Activated CD4-positive, alpha-beta memory T cell treated with anti-CD3 and anti-CD28 coated beads, Interleukin-2, amount 10 ng/mL, durations not matched to agents 7 days and 5 days (primary cell): ENCODE results near the gene LDLRAD3. TPM values are rescaled to one million over a fixed set of nuclear protein-coding genes. Genes with fewer than 3 reads are reported as not detected.

ENCODE experiments used
- CTCF ChIA-PET: fragments of 350-600 bp; sonication (Branson Sonifier 250); formaldehyde crosslinking; loops from one replicate; lab custom pipeline; 2021; ENCODE audit warnings: antibody characterized with exemption, inconsistent platforms; lab: Charles Lee
- POLR2A ChIA-PET: fragments of 350-600 bp; sonication (Branson Sonifier 250); formaldehyde crosslinking; loops from one replicate; lab custom pipeline; 2021; ENCODE audit warnings: antibody characterized with exemption; lab: Charles Lee
- DNase-seq: peaks from one replicate; pipeline ENCODE4 v3.0.0-alpha.2; 2020
- H3K27ac Mint-ChIP-seq: one replicate; pipeline ENCODE4 v1.8.0; 2021; ENCODE audit warnings: mild to moderate bottlenecking, mixed read lengths
- H3K27me3 Mint-ChIP-seq: one replicate; pipeline ENCODE4 v1.8.0; 2021; ENCODE audit warnings: mixed read lengths
- H3K36me3 Mint-ChIP-seq: one replicate; pipeline ENCODE4 v1.8.0; 2021; ENCODE audit warnings: low read depth, mixed read lengths
- H3K4me1 Mint-ChIP-seq: one replicate; pipeline ENCODE4 v1.8.0; 2021; ENCODE audit warnings: mixed read lengths
- H3K4me3 Mint-ChIP-seq: one replicate; pipeline ENCODE4 v1.8.0; 2021; ENCODE audit warnings: mild to moderate bottlenecking, mixed read lengths
- H3K9me3 Mint-ChIP-seq: one replicate; pipeline ENCODE4 v1.8.0; 2021; ENCODE audit warnings: mixed read lengths
- total RNA-seq, 2 experiments: library from RNA; stranded (reverse); gene quantifications; one replicate each; pipeline ENCODE4 v1.2.3, GENCODE V29; 2021

The LDLRAD3 gene
- total RNA-seq, 2 experiments from 2014 or later: not detected

GRCh38 chr11:35932681-35933319 lies 11.1 kb upstream of the LDLRAD3 start:
- Mint-ChIP-seq H3K27ac (no peak overlapping the region), H3K4me1 (no peaks in the 10 kb centered on the region), H3K27me3 (peaks cover 9% of the 10 kb centered on the region), H3K36me3 (no peaks in the 10 kb centered on the region), H3K4me3 (no peak overlapping the region), H3K9me3 (no peaks in the 10 kb centered on the region)
- POLR2A ChIA-PET: no interaction called here
- CTCF ChIA-PET: no interaction called here
- DNase-seq: no peak

- no peaks in the 10 kb centered on the region for H3K9me3 Mint-ChIP-seq
- DNase-seq: no peak
- H3K36me3 Mint-ChIP-seq: no peaks in the 10 kb centered on the region
- CTCF ChIA-PET: no interaction called here
- no peak overlapping the region for H3K27ac Mint-ChIP-seq
- no peaks in the 10 kb centered on the region for H3K4me1 Mint-ChIP-seq
- no peak overlapping the region for H3K4me3 Mint-ChIP-seq
- peaks cover 10% of the 10 kb centered on the region for H3K27me3 Mint-ChIP-seq
- POLR2A ChIA-PET: no interaction called here
Observed at GRCh38 chr11:35933320-35933871, 10.5 kb upstream of the LDLRAD3 start.

- no peak for DNase-seq
- H3K4me1 Mint-ChIP-seq: no peaks in the 10 kb centered on the region
- peaks cover 10% of the 10 kb centered on the region for H3K27me3 Mint-ChIP-seq
- H3K27ac Mint-ChIP-seq: no peak overlapping the region
- no peaks in the 10 kb centered on the region for H3K36me3 Mint-ChIP-seq
- ChIA-PET POLR2A (no interaction called here), CTCF (no interaction called here)
- no peak overlapping the region for H3K4me3 Mint-ChIP-seq
- H3K9me3 Mint-ChIP-seq: no peaks in the 10 kb centered on the region
Observed at GRCh38 chr11:35934271-35934670, 9.6 kb upstream of the LDLRAD3 start.

- CTCF ChIA-PET: interaction anchor here (1.6 kb wide), 1 partner anchor 113 kb away, joined by 5 read pairs; no protein-coding TSS in a partner anchor
- no peak overlapping the region for H3K27ac Mint-ChIP-seq
- H3K9me3 Mint-ChIP-seq: no peaks in the 10 kb centered on the region
- POLR2A ChIA-PET: no interaction called here
- H3K36me3 Mint-ChIP-seq: no peaks in the 10 kb centered on the region
- no peaks in the 10 kb centered on the region for H3K4me1 Mint-ChIP-seq
- no peak for DNase-seq
- H3K4me3 Mint-ChIP-seq: no peak overlapping the region
- H3K27me3 Mint-ChIP-seq: peaks cover 10% of the 10 kb centered on the region
Observed at GRCh38 chr11:35934981-35935380, 8.9 kb upstream of the LDLRAD3 start.

- CTCF ChIA-PET: interaction anchor here (1.6 kb wide), 1 partner anchor 113 kb away, joined by 5 read pairs; no protein-coding TSS in a partner anchor
- H3K36me3 Mint-ChIP-seq: no peaks in the 10 kb centered on the region
- H3K4me1 Mint-ChIP-seq: no peaks in the 10 kb centered on the region
- no peak for DNase-seq
- no peak overlapping the region for H3K27ac Mint-ChIP-seq
- no peak overlapping the region for H3K4me3 Mint-ChIP-seq
- POLR2A ChIA-PET: no interaction called here
- H3K9me3 Mint-ChIP-seq: no peaks in the 10 kb centered on the region
- H3K27me3 Mint-ChIP-seq: peaks cover 10% of the 10 kb centered on the region
Observed at GRCh38 chr11:35935390-35935789, 8.5 kb upstream of the LDLRAD3 start.

- Mint-ChIP-seq H3K27ac (no peak overlapping the region), H3K27me3 (peaks cover 10% of the 10 kb centered on the region), H3K4me3 (no peak overlapping the region), H3K36me3 (no peaks in the 10 kb centered on the region), H3K4me1 (no peaks in the 10 kb centered on the region), H3K9me3 (no peaks in the 10 kb centered on the region)
- no peak for DNase-seq
- ChIA-PET CTCF (no interaction called here), POLR2A (no interaction called here)
Observed at GRCh38 chr11:35937111-35937510, 6.8 kb upstream of the LDLRAD3 start.

GRCh38 chr11:35937700-35938099 lies 6.2 kb upstream of the LDLRAD3 start:
- H3K9me3 Mint-ChIP-seq: no peaks in the 10 kb centered on the region
- H3K27ac Mint-ChIP-seq: no peak overlapping the region
- CTCF ChIA-PET: no interaction called here
- POLR2A ChIA-PET: interaction anchor here (0.9 kb wide), 1 partner anchor 32 kb away, joined by 3 read pairs; no protein-coding TSS in a partner anchor
- peaks cover 16% of the 10 kb centered on the region for H3K27me3 Mint-ChIP-seq
- H3K4me3 Mint-ChIP-seq: no peak overlapping the region
- no peaks in the 10 kb centered on the region for H3K36me3 Mint-ChIP-seq
- DNase-seq: no peak
- no peaks in the 10 kb centered on the region for H3K4me1 Mint-ChIP-seq

- no peak overlapping the region for H3K27ac Mint-ChIP-seq
- no peaks in the 10 kb centered on the region for H3K9me3 Mint-ChIP-seq
- ChIA-PET POLR2A (interaction anchor here (0.9 kb wide), 1 partner anchor 31 kb away, joined by 3 read pairs; no protein-coding TSS in a partner anchor), CTCF (no interaction called here)
- DNase-seq: no peak
- H3K4me1 Mint-ChIP-seq: no peaks in the 10 kb centered on the region
- no peaks in the 10 kb centered on the region for H3K36me3 Mint-ChIP-seq
- no peak overlapping the region for H3K4me3 Mint-ChIP-seq
- H3K27me3 Mint-ChIP-seq: peaks cover 21% of the 10 kb centered on the region
Observed at GRCh38 chr11:35938231-35938630, 5.6 kb upstream of the LDLRAD3 start.

GRCh38 chr11:35943309-35943708 lies 553 bp upstream of the LDLRAD3 start:
- Mint-ChIP-seq H3K27ac (no peak overlapping the region), H3K9me3 (no peaks in the 10 kb centered on the region), H3K4me3 (peak overlapping the region; percentile 33), H3K4me1 (peaks cover 5% of the 10 kb centered on the region), H3K27me3 (peaks cover 39% of the 10 kb centered on the region), H3K36me3 (no peaks in the 10 kb centered on the region)
- POLR2A ChIA-PET: no interaction called here
- DNase-seq: no peak
- CTCF ChIA-PET: no interaction called here

GRCh38 chr11:35944503-35945136 lies 758 bp downstream of the LDLRAD3 start:
- POLR2A ChIA-PET: no interaction called here

GRCh38 chr11:35945137-35945518 lies 1.3 kb downstream of the LDLRAD3 start:
- peak overlapping the region; percentile 40 for H3K4me3 Mint-ChIP-seq
- POLR2A ChIA-PET: no interaction called here
- H3K27ac Mint-ChIP-seq: no peak overlapping the region
- no peaks in the 10 kb centered on the region for H3K36me3 Mint-ChIP-seq
- DNase-seq: no peak
- H3K27me3 Mint-ChIP-seq: peaks cover 42% of the 10 kb centered on the region
- H3K9me3 Mint-ChIP-seq: no peaks in the 10 kb centered on the region
- peaks cover 5% of the 10 kb centered on the region for H3K4me1 Mint-ChIP-seq
- CTCF ChIA-PET: no interaction called here

More at GRCh38 chr11:35944503-35945136, 758 bp downstream of the LDLRAD3 start:
- CTCF ChIA-PET: no interaction called here
- no peak overlapping the region for H3K27ac Mint-ChIP-seq
- no peaks in the 10 kb centered on the region for H3K9me3 Mint-ChIP-seq
- H3K4me3 Mint-ChIP-seq: peak overlapping the region; percentile 55
- DNase-seq: no peak
- peaks cover 5% of the 10 kb centered on the region for H3K4me1 Mint-ChIP-seq
- H3K36me3 Mint-ChIP-seq: no peaks in the 10 kb centered on the region
- H3K27me3 Mint-ChIP-seq: peaks cover 42% of the 10 kb centered on the region

GRCh38 chr11:35946766-35947165 lies 2.9 kb downstream of the LDLRAD3 start:
- ChIA-PET POLR2A (no interaction called here), CTCF (no interaction called here)
- Mint-ChIP-seq H3K9me3 (no peaks in the 10 kb centered on the region), H3K27me3 (peaks cover 42% of the 10 kb centered on the region), H3K36me3 (no peaks in the 10 kb centered on the region), H3K4me3 (no peak overlapping the region), H3K27ac (no peak overlapping the region), H3K4me1 (peaks cover 5% of the 10 kb centered on the region)
- DNase-seq: no peak

GRCh38 chr11:35947437-35947836 lies 3.6 kb downstream of the LDLRAD3 start:
- POLR2A ChIA-PET: no interaction called here
- H3K27me3 Mint-ChIP-seq: peaks cover 38% of the 10 kb centered on the region
- CTCF ChIA-PET: no interaction called here
- no peak for DNase-seq
- H3K4me3 Mint-ChIP-seq: no peak overlapping the region
- no peak overlapping the region for H3K27ac Mint-ChIP-seq
- H3K4me1 Mint-ChIP-seq: peaks cover 5% of the 10 kb centered on the region
- H3K9me3 Mint-ChIP-seq: no peaks in the 10 kb centered on the region
- no peaks in the 10 kb centered on the region for H3K36me3 Mint-ChIP-seq
